Ectodermal cell (in vitro differentiated cells): ENCODE measurements around the gene PTPRN2.

Source experiments
- H3K27ac ChIP-seq: 2 replicates; pipeline ENCODE4 v1.7.0; 2013; ENCODE audit warnings: mild to moderate bottlenecking, low read depth, low read length; ENCODE audit not compliant: insufficient read depth, poor library complexity, severe bottlenecking
- H3K27me3 ChIP-seq: 2 replicates; pipeline ENCODE4 v1.7.0; 2013; ENCODE audit warnings: mild to moderate bottlenecking, low read length; ENCODE audit not compliant: insufficient read depth, control insufficient read depth, poor library complexity, severe bottlenecking
- H3K36me3 ChIP-seq: one replicate; pipeline ENCODE4 v1.7.0; 2013; ENCODE audit warnings: low read length; ENCODE audit not compliant: control insufficient read depth, insufficient read depth
- H3K4me1 ChIP-seq: one replicate; pipeline ENCODE4 v1.7.0; 2013; ENCODE audit warnings: low read length; ENCODE audit not compliant: control insufficient read depth, insufficient read depth
- H3K4me3 ChIP-seq: 2 replicates; pipeline ENCODE4 v1.7.0; 2013; ENCODE audit warnings: low read depth, low read length, control low read depth; ENCODE audit not compliant: insufficient read depth
- H3K9me3 ChIP-seq: 2 replicates; pipeline ENCODE4 v1.7.0; 2013; ENCODE audit warnings: mild to moderate bottlenecking, low read length, moderate library complexity; ENCODE audit not compliant: control insufficient read depth
- WGBS, 2 experiments: methylation state at CpG; one replicate each; pipeline ENCODE4 v1.1.7; 2013; ENCODE audit warnings: missing lambda C conversion rate in 2 of 2; 5-methylcytosine and 5-hydroxymethylcytosine counted together

PTPRN2 gene

DNA sequence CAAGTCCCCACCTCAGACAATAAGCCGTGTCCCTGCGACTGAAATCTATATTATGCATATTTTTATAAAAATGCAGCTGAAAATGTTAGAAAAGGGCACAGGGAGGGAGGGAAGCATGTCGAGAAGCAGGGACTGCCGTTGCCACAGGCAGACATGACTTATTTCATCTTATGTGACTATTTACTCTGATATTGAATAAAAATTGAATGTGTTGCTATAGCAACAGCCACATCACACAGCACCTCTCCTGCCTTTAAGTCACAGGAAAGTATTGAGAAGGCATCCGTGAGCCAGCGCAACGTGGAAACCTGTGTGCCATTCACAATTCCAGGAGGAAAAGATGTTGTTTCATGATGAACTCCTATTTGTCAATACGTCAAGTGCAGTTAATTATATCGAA is 701.4 kb downstream of the PTPRN2 start:
- Histone ChIP-seq H3K27me3 (no peaks in the 10 kb centered on the region), H3K4me3 (no peak overlapping the region), H3K4me1 (no peaks in the 10 kb centered on the region), H3K9me3 (peaks cover 15% of the 10 kb centered on the region), H3K36me3 (no peaks in the 10 kb centered on the region), H3K27ac (no peak overlapping the region)
- WGBS, 2 experiments: 72 to 77% methylated on average over 7 to 9 of the region's 9 CpGs

DNA sequence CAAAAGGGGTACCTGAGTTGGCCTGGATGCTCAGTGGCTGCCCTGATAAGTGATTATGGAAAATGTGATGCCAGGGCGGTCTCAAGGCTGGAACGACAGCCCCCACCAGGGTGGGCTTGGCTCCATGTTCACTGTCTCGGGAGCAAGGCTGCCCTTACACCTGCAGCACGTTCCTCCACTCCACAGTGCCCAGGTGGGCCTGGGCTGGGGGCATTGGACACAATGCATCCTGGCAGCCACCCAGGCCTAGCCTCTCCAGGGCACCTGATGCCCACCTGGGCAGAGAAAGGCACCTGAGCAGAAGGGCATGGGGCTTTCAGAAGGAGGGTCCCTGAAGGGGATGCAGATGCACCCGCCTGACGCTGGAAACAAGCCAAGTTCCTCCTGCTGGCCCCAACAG is 702.5 kb downstream of the PTPRN2 start:
- no peaks in the 10 kb centered on the region for H3K36me3 ChIP-seq
- H3K27ac ChIP-seq: no peak overlapping the region
- no peaks in the 10 kb centered on the region for H3K4me1 ChIP-seq
- 63 to 65% methylated on average over 6 of the region's 6 CpGs for WGBS, 2 experiments
- H3K27me3 ChIP-seq: no peaks in the 10 kb centered on the region
- H3K9me3 ChIP-seq: peaks cover 10% of the 10 kb centered on the region
- no peak overlapping the region for H3K4me3 ChIP-seq

DNA sequence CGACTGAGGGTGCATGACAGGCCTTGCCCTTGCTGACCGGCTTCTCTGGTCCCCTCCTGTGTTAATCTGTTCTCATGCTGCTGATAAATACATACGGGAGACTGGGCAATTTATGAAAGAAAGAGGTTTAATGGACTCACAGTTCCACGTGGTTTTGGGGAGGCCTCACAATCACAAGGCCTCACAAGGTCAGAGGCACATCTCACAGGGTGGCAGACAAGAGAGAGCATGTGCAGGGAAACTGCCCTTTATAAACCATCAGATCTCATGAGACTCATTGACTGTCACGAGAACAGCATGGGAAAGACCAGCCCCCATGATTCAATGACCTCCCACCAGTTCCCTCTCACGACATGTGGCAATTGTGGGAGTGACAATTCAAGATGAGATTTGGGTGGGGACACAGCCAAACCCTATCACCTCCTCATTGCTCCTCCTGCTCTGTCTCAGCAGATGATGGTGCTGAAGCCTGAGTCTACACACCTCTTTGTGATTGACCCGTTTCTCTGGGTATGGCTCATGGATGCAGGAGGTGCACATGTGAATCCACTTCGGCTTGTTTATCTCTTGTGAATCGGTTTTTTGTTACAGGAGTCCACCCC is 703.1 kb downstream of the PTPRN2 start:
- H3K36me3 ChIP-seq: no peaks in the 10 kb centered on the region
- H3K27me3 ChIP-seq: no peaks in the 10 kb centered on the region
- H3K9me3 ChIP-seq: peaks cover 10% of the 10 kb centered on the region
- H3K27ac ChIP-seq: no peak overlapping the region
- no peaks in the 10 kb centered on the region for H3K4me1 ChIP-seq
- no peak overlapping the region for H3K4me3 ChIP-seq
- 70 to 71% methylated on average over 9 of the region's 9 CpGs for WGBS, 2 experiments

DNA sequence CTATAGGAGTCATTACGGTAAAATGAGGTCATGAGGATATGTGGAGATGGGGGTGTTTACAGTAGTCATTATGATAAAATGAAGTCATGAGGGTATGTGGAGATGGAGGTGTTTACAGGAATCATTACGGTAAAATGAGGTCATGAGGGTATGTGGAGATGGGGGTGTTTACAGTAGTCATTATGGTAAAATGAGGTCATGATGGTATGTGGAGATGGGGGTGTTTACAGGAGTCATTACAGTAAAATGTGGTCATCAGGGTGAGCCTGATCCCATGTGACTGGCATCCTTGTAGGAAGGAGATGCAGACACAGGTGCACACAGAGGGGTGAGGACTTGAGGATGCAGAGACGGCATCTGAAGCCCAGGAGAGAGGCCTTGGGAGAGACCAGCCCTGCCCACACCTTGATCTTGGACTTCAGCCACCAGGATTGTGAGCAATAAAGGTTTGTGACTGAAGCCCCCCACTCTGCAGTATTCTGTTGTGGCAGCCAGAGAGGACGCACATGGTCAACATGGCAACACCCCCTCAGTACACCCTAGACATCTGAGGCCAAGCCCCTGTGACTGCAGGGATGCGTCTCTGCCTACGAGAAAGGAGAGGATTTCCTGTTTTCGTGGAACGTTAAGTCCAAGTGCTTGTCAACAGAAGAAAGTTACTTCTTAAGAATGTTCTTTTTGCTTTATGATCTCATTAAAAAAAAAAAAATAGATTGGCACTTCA is 706.4 kb downstream of the PTPRN2 start:
- H3K9me3 ChIP-seq: peaks cover 9% of the 10 kb centered on the region
- H3K4me3 ChIP-seq: no peak overlapping the region
- no peaks in the 10 kb centered on the region for H3K4me1 ChIP-seq
- H3K36me3 ChIP-seq: no peaks in the 10 kb centered on the region
- H3K27ac ChIP-seq: no peak overlapping the region
- WGBS, 2 experiments: 90 to 94% methylated on average over 8 of the region's 8 CpGs
- H3K27me3 ChIP-seq: no peaks in the 10 kb centered on the region

DNA sequence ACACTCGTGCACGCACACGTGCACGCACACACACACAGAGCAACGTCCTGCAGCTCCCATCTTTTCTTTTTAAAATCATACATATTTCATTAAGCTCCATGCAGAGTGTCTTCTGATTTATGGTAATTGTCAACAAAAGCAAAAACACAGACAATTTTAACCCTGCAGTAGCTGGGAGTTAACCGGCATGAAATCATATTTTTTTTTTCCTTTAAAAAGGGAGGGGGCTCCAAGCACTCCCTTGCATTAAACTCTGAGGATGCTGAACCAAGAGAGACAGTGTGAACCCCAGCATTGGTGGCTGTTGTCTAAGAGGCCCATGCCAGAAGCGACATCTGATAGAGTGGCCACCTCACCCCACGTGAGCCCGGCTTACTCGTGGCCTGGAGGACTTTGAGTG is 708.2 kb downstream of the PTPRN2 start:
- H3K9me3 ChIP-seq: peaks cover 10% of the 10 kb centered on the region
- WGBS, 2 experiments: 78 to 83% methylated on average over 10 of the region's 10 CpGs

DNA sequence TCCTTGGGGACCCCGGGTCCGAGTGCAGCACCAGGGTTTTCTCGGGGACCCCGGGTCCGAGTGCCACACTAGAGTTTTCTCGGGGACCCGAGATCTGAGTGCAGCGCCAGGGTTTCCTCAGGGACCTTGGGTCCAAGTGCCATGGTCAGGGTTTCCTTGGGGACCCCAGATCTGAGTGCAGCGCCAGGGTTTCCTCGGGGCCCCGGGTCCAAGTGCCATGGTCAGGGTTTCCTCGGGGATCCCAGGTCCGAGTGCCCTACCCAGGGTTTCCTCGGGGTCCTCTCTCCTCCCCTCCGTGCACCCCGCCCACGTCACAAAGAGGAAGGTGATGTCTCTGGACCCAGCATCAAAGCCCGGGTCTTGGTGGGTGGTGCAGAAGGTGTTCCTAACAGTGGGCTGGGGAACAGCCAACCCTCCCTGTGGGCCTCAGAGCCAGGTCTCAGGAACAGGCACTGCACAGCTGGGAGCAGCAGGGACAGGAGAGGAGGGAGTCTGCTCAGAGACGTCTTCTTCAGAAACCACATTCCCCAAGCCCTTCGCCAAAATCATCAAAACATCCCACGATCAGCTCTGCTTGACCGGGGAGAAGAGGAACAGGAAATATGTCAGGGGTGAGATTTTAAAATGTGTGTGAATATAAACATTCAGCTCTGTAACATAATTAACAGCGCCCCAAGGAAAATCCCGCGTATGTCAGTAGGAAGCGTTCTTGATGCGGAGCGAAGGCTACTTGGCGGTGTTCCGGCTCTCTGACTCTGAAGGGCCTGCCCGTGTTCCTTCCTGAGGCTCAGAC is 710.1 kb downstream of the PTPRN2 start:
- no peaks in the 10 kb centered on the region for H3K4me1 ChIP-seq
- whole genome bisulfite sequencing, 2 experiments: 88 to 89% methylated on average over 29 to 31 of the region's 31 CpGs
- no peak overlapping the region for H3K27ac ChIP-seq
- no peaks in the 10 kb centered on the region for H3K27me3 ChIP-seq
- H3K4me3 ChIP-seq: no peak overlapping the region
- H3K36me3 ChIP-seq: no peaks in the 10 kb centered on the region
- H3K9me3 ChIP-seq: peaks cover 4% of the 10 kb centered on the region

More for the DNA sequence above, 708.2 kb downstream of the PTPRN2 start:
- H3K4me3 ChIP-seq: no peak overlapping the region
- H3K4me1 ChIP-seq: no peaks in the 10 kb centered on the region
- no peaks in the 10 kb centered on the region for H3K27me3 ChIP-seq
- no peak overlapping the region for H3K27ac ChIP-seq
- H3K36me3 ChIP-seq: no peaks in the 10 kb centered on the region

DNA sequence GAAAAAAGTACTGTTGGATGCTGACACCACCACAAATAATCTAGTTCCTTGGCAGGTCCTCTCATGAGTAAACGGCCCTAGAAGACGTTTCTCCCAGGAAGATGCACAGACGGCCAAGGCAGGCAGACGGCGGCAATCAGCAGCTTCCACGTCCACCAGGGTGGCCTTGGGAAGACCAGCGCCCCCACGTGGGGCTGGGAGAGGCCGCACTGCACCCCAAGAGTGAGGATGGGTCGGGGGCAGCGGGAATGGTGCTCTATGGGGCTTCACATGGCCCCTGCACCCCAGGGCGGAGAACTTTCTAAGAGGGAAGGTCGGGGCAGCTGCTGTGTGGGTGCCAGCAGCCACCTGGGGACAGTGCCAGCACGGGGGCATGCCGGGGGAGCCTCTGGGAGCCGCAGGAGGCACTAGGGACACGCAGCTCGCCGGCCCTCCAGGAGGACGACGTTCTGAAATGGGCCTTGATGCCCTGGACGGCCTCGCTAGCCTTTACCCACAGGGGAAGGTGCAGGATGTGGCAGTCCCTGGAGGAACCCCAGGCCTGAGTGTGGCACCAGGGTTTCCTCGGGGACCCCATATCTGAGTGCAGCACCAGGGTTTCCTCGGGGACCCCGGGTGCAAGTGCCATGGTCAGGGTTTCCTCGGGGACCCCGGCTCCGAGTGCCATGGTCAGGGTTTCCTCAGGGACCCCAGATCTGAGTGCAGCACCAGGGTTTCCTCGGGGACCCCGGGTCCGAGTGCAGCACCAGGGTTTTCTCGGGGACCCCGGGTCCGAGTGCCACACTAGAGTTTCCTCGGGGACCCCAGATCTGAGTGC is 710.9 kb downstream of the PTPRN2 start:
- WGBS, 2 experiments: 77 to 78% methylated on average over 36 of the region's 36 CpGs
- Histone ChIP-seq H3K4me3 (no peak overlapping the region), H3K4me1 (no peaks in the 10 kb centered on the region), H3K36me3 (no peaks in the 10 kb centered on the region), H3K27ac (no peak overlapping the region), H3K27me3 (no peaks in the 10 kb centered on the region), H3K9me3 (peaks cover 2% of the 10 kb centered on the region)

DNA sequence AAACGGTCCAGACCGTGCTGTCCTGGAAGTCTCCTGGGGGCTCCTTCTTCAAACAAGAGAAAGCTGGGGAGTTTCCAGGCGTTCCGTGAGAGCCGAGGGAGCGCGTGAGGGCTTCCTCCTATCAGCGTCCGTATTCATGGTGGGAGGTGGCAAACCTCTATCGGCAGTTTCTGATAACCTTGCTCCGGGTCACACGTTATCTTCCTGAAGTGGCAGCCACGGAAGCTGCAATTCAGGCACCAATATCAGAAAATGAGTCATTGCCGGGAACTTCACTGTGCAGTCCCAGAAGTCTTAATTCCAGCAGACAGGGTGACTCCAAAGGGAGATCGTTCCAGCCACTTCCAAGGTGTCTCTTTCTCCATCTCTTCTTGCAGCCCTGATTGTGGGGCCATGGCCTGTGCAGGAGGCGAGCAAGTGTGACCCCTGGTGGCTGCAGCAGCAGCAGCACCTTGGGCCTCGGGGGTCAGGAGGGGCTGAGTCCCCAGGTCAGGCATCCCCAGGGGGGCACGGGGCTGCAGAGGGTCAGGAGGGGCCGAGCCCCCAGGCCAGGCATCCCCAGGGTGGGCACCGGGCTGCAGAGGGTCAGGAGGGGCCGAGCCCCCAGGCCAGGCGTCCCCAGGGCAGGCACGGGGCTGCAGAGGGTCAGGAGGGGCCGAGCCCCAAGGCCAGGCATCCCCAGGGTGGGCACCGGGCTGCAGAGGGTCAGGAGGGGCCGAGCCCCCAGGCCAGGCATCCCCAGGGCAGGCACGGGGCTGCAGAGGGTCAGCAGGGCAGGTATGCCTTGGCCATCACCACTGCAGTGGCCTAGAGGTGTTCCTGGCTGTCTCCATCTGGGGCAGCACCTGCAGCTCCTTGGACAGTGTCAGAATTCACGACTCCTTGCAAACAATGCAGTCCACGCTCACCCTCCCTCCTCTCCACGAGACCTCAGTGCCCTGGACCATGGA is 712.1 kb downstream of the PTPRN2 start:
- 76% methylated on average over 30 of the region's 30 CpGs for WGBS, 2 experiments
- Histone ChIP-seq H3K4me1 (no peaks in the 10 kb centered on the region), H3K36me3 (no peaks in the 10 kb centered on the region), H3K27me3 (no peaks in the 10 kb centered on the region), H3K4me3 (no peak overlapping the region), H3K9me3 (peaks cover 2% of the 10 kb centered on the region), H3K27ac (no peak overlapping the region)

DNA sequence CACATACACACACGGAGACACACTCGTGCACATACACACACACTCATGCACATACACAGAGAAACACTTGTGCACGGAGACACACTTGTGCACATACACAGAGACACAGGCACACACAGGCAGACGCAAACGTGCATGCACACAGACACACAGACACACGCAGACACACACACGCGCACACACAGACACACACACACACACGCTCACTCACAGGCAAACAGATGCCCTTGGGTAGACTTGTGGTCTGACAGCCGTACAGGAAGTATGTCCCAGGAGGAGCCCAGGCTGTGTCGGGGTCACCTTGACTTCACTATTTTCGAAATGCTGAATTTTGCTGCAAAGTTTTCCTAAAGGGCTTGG is 712.8 kb downstream of the PTPRN2 start:
- Histone ChIP-seq H3K27ac (no peak overlapping the region), H3K4me1 (no peaks in the 10 kb centered on the region), H3K9me3 (peaks cover 2% of the 10 kb centered on the region), H3K27me3 (no peaks in the 10 kb centered on the region), H3K36me3 (no peaks in the 10 kb centered on the region), H3K4me3 (no peak overlapping the region)
- WGBS, 2 experiments: 80 to 89% methylated on average over 12 of the region's 12 CpGs
